Gastrocnemius medialis (tissue), 4 donors: ENCODE measurements around the gene ROBO1.

ENCODE experiments used
- POLR2A ChIP-seq, 2 donors: fragments of 450-650 bp; IDR thresholded peaks; one replicate each; pipeline ENCODE4 v1.6.1; 2017; ENCODE audit warnings: antibody characterized with exemption in 2 of 2, mild to moderate bottlenecking in 2 of 2, moderate library complexity in 2 of 2
- TF ChIP-seq, protein P1 (sequence below), 5 experiments: fragments of 450-650 bp in 3 of 5; fragments of 200-600 bp in 2 of 5; sonication (generic) in 2 of 5; IDR thresholded peaks in 4 of 5; conservative IDR thresholded peaks in 1 of 5; 1 replicate in 4 of 5; 2 replicates in 1 of 5; pipeline ENCODE4 v1.5.1; 2016 to 2019; ENCODE audit warnings: antibody characterized with exemption in 5 of 5, mild to moderate bottlenecking in 3 of 5, moderate library complexity in 3 of 5

DNA sequence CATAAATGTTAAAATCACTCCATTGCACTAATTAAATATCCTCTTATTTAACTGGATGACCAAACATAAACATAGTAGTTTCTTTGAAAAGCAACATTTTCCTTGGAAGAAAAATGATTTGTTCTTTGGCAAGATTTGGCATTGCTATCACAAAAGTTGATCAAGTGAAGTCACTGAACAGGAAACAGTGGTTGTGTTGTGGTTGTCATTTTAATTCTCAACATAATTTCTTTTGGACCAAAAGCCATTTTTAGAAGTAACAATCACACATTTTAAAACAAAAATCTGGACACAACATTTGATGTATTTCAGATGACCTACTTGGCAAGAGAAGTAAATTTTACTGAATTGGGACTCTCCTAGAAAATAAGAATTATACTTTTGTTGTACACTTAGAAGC, 872.3 kb downstream of the ROBO1 start:
- TF ChIP-seq, protein P1, sequence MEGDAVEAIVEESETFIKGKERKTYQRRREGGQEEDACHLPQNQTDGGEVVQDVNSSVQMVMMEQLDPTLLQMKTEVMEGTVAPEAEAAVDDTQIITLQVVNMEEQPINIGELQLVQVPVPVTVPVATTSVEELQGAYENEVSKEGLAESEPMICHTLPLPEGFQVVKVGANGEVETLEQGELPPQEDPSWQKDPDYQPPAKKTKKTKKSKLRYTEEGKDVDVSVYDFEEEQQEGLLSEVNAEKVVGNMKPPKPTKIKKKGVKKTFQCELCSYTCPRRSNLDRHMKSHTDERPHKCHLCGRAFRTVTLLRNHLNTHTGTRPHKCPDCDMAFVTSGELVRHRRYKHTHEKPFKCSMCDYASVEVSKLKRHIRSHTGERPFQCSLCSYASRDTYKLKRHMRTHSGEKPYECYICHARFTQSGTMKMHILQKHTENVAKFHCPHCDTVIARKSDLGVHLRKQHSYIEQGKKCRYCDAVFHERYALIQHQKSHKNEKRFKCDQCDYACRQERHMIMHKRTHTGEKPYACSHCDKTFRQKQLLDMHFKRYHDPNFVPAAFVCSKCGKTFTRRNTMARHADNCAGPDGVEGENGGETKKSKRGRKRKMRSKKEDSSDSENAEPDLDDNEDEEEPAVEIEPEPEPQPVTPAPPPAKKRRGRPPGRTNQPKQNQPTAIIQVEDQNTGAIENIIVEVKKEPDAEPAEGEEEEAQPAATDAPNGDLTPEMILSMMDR (IDR thresholded peaks at IDR 0.05 in 4 of 5, conservative IDR thresholded peaks at IDR 0.05 in 1 of 5) = no peak
- no peak for TF ChIP-seq POLR2A (IDR thresholded peaks at IDR 0.05)
